PC-3 (cell line): ENCODE results near the gene NOTO.

Source experiments
- EZH2 ChIP-seq: fragments of 300-600 bp; sonication (generic); IDR thresholded peaks from one replicate; pipeline ENCODE4 v1.6.1; 2017; ENCODE audit warnings: antibody characterized with exemption, mild to moderate bottlenecking, low read length; ENCODE audit not compliant: unreplicated experiment
- EZH2phosphoT487 ChIP-seq: fragments of 300-600 bp; sonication (generic); IDR thresholded peaks from 2 replicates; pipeline ENCODE4 v1.6.1; 2018; ENCODE audit warnings: mild to moderate bottlenecking, antibody characterized with exemption, low read length, borderline replicate concordance
- TF ChIP-seq, protein P1 (sequence below): fragments of 300-600 bp; sonication (generic); conservative IDR thresholded peaks from 2 replicates; pipeline ENCODE4 v1.5.1; 2017; ENCODE audit warnings: antibody characterized with exemption, low read depth, mild to moderate bottlenecking, low read length

GRCh38 chr2:73259704-73260337 lies 57.4 kb downstream of the NOTO start:
- TF ChIP-seq, protein P1, sequence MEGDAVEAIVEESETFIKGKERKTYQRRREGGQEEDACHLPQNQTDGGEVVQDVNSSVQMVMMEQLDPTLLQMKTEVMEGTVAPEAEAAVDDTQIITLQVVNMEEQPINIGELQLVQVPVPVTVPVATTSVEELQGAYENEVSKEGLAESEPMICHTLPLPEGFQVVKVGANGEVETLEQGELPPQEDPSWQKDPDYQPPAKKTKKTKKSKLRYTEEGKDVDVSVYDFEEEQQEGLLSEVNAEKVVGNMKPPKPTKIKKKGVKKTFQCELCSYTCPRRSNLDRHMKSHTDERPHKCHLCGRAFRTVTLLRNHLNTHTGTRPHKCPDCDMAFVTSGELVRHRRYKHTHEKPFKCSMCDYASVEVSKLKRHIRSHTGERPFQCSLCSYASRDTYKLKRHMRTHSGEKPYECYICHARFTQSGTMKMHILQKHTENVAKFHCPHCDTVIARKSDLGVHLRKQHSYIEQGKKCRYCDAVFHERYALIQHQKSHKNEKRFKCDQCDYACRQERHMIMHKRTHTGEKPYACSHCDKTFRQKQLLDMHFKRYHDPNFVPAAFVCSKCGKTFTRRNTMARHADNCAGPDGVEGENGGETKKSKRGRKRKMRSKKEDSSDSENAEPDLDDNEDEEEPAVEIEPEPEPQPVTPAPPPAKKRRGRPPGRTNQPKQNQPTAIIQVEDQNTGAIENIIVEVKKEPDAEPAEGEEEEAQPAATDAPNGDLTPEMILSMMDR: no peak
- TF ChIP-seq EZH2phosphoT487 (no peak), EZH2 (no peak)
